Kidney glomerular epithelial cell (primary cell): ENCODE data around the gene ANOS1.
"Not testable (repeated sequence)": the region's sequence is repeated elsewhere in the genome, so short reads cannot be mapped to it uniquely, and the experiment has no call there.

Source experiments
- DNase-seq: peaks from one replicate; lab custom pipeline; 2025; lab: John Stamatoyannopoulos, UW

The ANOS1 gene

GRCh38 chrX:8731559-8732395 lies at the start of gene ANOS1:
Gene ANOS1, minus strand, starts transcription at chrX:8732137. Its CDS starts 101 bp downstream, at chrX:8732036.
- DNase-seq: peak; percentile 16

GRCh38 chrX:8773117-8773516 lies 41.2 kb upstream of the ANOS1 start:
- DNase-seq: no peak

DNA sequence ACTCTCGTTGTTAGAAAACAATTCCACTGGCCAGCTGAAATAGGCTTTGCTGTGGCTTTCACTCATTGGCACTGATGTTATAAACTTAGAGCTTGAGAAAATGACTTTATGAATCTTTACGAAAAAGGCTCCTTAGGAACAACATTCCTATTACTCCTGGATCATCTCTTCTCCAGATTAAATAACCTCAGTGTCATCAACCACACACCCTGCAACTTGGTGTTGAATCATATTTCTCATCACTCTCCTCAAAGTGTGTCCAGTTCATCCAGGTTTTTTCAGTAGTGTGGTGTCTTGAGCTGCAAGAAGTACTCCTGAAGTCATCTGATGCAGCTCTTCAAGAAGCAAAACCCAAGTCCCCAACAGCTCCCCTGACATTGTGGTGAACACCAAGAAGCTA lies 28.1 kb upstream of the ANOS1 start:
- DNase-seq: no peak

DNA sequence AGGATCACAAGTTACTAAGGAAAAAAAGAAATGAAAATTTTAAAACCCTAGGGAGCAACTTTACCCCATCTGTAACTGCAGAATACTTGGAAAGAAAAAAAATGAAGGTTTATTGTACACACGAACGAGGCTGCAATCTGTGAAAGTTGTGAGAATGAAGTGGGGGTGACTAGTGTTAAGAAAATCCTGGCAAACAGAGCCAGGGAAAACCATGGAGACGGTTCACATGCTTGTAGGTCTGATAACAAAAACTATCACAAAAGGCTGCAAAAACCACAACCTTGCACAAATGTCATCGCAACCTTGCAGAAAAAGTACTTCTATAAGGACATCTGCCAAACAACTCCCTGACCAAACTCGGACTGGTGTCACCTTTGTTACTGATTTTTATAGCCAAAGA lies 26.8 kb upstream of the ANOS1 start:
- DNase-seq: not testable (repeated sequence)

DNA sequence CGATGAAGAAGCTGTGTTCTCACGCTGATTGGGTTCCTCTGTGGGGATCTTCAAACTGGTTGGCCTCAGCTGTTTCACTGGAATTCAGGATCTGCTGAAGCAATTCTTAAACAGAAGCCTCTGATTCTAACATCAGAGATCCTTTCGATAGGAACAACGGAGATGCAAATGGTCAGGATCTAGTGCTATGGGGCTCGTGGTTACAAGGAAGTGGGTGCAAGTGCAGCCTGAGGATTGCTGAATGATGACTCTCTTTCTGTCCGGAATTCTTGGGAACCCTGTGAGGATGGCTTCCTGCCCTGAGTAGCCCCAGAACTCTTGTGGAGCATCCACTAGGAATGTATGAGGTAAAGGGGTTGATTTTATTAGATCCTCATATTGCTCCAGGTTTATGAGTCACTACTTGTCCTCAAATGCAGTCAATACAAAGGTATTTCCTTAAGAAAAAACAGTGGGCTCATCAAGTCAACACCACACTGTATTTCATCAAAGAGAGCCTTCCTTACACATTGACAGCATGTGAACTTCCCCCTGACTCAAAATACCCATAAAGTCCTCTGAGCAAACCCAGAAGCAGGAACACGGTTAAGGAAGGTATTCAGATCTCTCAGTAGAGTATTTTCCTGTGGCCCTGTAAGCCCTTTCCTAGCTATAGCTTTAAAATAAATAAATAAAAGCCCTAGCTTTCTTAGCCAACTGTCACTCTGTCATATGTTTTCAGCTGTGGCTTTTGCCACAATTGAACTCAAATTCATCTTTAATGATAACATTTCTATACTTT lies 25.9 kb upstream of the ANOS1 start:
- not testable (repeated sequence) for DNase-seq

DNA sequence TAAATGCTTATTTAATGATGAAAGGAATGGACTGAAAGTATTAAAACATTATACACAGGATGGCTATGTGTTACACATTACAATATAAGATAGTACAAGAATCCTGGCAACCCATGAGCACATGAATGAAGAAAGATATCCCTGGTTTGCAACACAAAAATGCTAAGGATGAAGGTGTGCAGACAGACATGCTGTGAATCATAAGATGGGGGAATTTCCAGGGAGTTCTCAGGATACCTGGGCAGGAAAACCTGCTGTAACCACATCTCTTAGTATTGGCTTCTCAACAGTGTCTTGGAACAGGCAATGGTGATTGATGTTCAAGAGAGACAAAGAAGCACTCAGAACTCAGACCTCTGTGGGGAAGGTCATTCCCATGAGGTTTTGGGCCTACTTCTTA lies 23.9 kb upstream of the ANOS1 start:
- no peak for DNase-seq

- no peak for DNase-seq
Observed at GRCh38 chrX:8755116-8755515, 23.2 kb upstream of the ANOS1 start.

DNA sequence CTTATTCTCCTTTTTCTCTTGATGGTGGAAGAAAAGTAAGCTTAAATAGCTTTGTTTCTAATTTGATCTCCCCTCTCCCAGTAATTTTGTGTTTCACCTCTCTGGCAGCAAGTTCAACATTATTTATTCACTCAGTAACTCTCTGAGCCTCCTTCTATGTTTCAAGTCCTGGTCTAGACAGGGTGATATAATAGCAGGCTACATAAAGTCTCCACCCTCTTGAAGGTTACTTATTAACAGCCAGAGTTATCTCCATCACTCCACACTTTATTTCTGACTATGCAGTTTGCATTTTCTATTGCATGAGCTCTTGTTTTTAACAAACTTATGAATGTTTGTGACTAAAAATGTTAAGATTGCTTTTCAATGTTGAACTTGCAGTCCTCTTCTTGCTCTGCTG lies 17.8 kb upstream of the ANOS1 start:
- DNase-seq: peak; percentile 4

GRCh38 chrX:8748855-8749254 lies 16.9 kb upstream of the ANOS1 start:
- DNase-seq: peak; percentile 26

DNA sequence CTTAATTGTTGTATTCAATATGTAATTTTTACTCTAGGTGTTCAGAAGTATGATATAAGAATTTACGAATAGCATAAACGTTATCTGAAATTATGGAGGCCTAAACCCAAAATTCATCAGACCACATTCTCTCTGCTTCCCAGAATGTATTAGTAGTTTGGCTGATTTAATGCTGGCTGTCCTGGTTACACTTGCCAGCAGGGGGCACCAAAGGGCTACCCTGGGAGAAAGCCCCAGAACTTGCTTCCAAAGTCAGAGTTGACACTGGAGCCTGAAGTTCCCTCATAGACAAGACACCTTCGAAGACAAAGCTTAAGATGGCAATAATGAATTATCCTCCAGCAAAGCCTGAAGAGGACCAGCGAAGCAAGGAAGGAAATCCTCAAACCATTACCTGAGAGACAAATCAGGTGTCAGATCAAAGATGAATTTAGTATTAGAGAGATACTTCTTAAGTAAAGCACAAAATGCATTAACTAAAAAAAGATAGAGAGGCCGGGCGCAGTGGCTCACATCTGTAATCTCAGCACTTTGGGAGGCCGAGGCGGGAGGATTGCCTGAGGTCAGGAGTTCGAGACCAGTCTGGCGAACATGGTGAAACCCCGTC lies 11.3 kb upstream of the ANOS1 start:
- DNase-seq: peak; percentile 12

GRCh38 chrX:8741981-8742380 lies 10.0 kb upstream of the ANOS1 start:
- no peak for DNase-seq

GRCh38 chrX:8738588-8739189 lies 6.8 kb upstream of the ANOS1 start:
- peak; percentile 6 for DNase-seq

DNA sequence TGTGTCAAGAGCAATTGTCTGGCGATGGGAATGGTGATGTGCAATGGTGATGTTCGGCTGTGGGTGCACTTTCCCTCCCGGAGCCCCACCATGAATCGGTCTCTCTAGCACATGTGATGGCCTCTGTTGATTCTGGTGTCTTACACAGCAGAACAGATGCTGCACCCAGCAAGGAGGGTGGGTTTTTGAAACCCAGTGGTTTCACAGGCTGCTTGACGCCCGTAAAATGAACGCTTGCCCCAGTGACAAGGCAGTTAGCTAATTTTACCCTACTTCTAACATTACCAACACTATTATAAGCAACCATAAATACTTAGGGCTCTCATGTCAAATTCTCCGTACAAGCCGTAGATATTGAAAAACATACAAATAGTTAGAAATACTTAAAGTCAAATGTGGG lies 5.9 kb upstream of the ANOS1 start:
- DNase-seq: no peak

DNA sequence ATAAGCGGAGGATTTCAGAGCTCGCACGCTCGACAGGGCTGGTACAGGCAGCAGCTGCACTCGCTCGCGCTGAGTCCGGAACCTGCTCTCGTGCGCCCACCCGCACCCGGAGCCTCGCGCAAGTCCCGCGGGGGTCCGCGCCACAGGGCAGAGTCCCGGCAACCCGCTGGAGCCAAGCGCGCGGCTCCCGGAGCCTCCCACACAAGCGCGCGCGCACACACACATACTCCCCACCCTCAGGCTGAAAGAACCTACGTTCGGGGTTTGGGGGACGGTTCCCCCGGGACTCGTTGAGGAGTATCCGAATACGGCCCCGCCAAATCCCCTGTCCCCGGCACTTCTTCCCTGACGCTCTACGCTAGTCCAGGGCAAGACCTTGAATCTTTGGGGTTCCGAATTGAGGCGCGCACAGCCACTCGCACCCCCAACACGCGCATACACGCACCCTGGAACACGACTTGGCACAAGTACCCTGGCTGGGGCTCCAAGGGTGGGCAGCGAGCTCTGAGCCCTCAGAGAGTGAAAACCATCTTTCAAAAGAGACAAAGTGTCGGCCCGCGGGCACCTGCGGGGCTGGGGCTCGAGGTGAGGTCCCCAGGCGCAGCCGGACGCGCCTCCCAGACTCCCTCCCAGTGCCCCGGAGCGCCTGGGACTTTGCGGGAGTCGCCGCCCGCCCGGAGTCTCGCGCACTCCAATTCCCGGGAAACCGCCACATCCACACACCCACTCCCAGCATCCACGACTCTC lies 952 bp downstream of the ANOS1 start:
- no peak for DNase-seq

- no peak for DNase-seq
Observed at GRCh38 chrX:8729811-8730210, 2.1 kb downstream of the ANOS1 start.

GRCh38 chrX:8728932-8729535 lies 2.9 kb downstream of the ANOS1 start:
- no peak for DNase-seq

DNA sequence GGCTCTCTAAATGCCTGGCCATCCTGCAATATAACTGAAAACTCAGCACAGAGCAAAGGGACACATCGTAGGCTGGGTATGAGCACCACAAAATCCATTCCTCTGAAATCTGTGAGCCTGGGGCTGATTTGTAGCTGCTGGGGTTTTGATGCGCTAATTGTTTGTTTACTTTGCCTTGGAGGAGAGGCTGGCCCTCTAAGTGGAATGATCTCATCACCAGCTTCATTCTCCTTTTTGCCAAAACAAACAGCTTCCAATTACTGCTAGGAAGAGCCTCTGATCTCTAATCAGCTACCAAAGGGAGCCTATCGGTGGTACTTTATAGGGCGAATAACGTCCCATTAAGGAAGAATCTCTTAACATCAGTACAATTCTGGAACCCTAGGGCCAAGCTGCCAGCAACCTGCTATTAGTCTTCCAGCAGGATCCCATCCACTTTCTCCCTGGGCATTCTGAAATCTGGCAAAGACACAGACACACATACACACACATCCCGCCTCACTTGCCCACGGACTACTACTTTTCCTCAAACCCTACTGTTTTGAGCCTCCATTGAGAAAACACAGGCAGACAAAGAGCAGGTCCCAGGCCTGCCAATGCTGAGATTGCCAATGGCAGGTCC lies 5.8 kb downstream of the ANOS1 start:
- DNase-seq: no peak

DNA sequence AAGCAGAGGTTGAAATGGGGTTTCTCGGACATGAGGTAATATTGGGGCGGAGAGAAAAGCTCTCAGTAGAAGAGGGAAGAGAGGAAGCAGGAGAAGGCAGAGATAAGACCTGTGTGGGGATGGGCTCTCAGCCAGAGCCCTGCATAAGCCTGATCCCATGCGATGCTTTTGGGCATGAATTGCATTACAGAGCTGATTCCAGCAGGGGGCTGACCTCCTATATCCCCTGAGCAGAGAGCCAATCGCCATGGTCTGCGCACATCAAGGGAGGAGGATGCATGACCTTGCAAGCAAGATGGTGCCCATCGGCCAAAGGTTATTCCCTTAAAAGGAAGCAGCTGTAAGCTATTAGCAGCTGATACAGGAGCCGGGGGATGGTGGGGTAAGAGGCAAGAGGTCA lies 7.6 kb downstream of the ANOS1 start:
- DNase-seq: no peak

- no peak for DNase-seq
Observed at GRCh38 chrX:8721536-8721935, 10.4 kb downstream of the ANOS1 start.

DNA sequence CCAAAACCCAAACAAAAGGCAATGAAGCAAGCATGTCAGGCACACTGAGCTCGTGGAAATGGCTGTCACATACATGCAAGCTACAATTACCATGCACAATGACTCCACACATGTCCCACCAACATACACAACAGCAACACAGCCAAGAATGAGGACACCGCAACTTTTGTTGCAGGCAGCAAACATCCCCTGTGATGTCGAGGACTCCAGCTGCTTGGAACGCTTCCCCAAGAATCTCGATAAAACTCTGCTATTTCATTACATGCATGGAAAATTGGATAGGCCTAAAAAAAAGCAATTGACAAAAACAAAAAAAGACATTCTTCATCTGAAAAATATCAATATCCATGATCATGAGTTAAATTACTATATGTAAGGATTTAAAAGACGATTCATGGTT lies 11.8 kb downstream of the ANOS1 start:
- no peak for DNase-seq

DNA sequence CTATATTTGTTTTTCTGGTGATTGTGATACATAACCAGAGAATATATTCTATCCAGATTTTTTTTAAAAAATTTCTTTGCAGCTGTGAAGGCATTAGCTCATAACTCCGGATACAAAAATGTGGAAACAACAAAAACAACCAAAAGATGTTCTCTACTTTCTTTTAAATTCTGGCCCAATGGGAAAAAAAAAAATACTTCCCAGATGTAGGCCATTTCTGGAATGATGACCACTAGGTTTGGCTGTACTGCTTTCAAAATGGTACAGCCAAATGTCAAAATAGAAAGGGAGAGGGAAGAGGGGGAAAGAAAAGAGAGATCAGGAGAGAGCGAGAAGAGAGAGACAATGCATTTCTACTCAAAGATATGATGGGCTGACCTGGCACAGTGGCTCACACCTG lies 14.6 kb downstream of the ANOS1 start:
- no peak for DNase-seq
